Measurements from ENCODE around the gene RCSD1.

RCSD1 gene

GRCh38 chr1:167629681-167630567 lies at the start of gene RCSD1:
TSS of gene RCSD1 (plus strand) at chr1:167630232. CDS start at chr1:167630424, 192 bp downstream.
- in situ Hi-C loops (cut with HindIII; ENCODE audit: low pct_unique_long_range_greater_than_20kb, low sequenced_read_pairs) = no loop called here
- no peak for TF ChIP-seq JUND (IDR thresholded peaks at IDR 0.05; ENCODE audit: low read depth)

GRCh38 chr1:167582064-167582463 lies 48.0 kb upstream of the RCSD1 start:
- TF ChIP-seq JUND (IDR thresholded peaks at IDR 0.05; ENCODE audit: low read depth) = no peak
- in situ Hi-C loops (cut with HindIII; ENCODE audit: low pct_unique_long_range_greater_than_20kb, low sequenced_read_pairs) = no loop called here
- DNase-seq (ENCODE audit: low read depth in 1 of 2, low spot score in 1 of 2) = no peak

More at GRCh38 chr1:167629681-167630567, at the start of gene RCSD1:
- DNase-seq (ENCODE audit: low read depth in 1 of 2, low spot score in 1 of 2) = no peak

GRCh38 chr1:167582722-167583121 lies 47.3 kb upstream of the RCSD1 start:
- TF ChIP-seq JUND (IDR thresholded peaks at IDR 0.05; ENCODE audit: low read depth) = no peak
- in situ Hi-C loops (cut with HindIII; ENCODE audit: low pct_unique_long_range_greater_than_20kb, low sequenced_read_pairs) = no loop called here
- DNase-seq (ENCODE audit: low read depth in 1 of 2, low spot score in 1 of 2) = no peak

- in situ Hi-C loops (cut with HindIII; ENCODE audit: low pct_unique_long_range_greater_than_20kb, low sequenced_read_pairs) = no loop called here
- DNase-seq (ENCODE audit: low read depth in 1 of 2, low spot score in 1 of 2) = no peak
- no peak for TF ChIP-seq JUND (IDR thresholded peaks at IDR 0.05; ENCODE audit: low read depth)
Measured at GRCh38 chr1:167584581-167584980, 45.5 kb upstream of the RCSD1 start.

- in situ Hi-C loops (cut with HindIII; ENCODE audit: low pct_unique_long_range_greater_than_20kb, low sequenced_read_pairs) = no loop called here
- TF ChIP-seq JUND (IDR thresholded peaks at IDR 0.05; ENCODE audit: low read depth) = no peak
- no peak for DNase-seq (ENCODE audit: low read depth in 1 of 2, low spot score in 1 of 2)
Measured at GRCh38 chr1:167587342-167587741, 42.7 kb upstream of the RCSD1 start.

- in situ Hi-C loops (cut with HindIII; ENCODE audit: low pct_unique_long_range_greater_than_20kb, low sequenced_read_pairs) = no loop called here
- TF ChIP-seq JUND (IDR thresholded peaks at IDR 0.05; ENCODE audit: low read depth) = no peak
Measured at GRCh38 chr1:167587872-167588271, 42.2 kb upstream of the RCSD1 start.

GRCh38 chr1:167588361-167588760 lies 41.7 kb upstream of the RCSD1 start:
- no peak for DNase-seq (ENCODE audit: low read depth in 1 of 2, low spot score in 1 of 2)
- no peak for TF ChIP-seq JUND (IDR thresholded peaks at IDR 0.05; ENCODE audit: low read depth)
- in situ Hi-C loops (cut with HindIII; ENCODE audit: low pct_unique_long_range_greater_than_20kb, low sequenced_read_pairs) = no loop called here

More at GRCh38 chr1:167587872-167588271, 42.2 kb upstream of the RCSD1 start:
- no peak for DNase-seq (ENCODE audit: low read depth in 1 of 2, low spot score in 1 of 2)

- DNase-seq (ENCODE audit: low read depth in 1 of 2, low spot score in 1 of 2) = no peak
- in situ Hi-C loops (cut with HindIII; ENCODE audit: low pct_unique_long_range_greater_than_20kb, low sequenced_read_pairs) = no loop called here
- no peak for TF ChIP-seq JUND (IDR thresholded peaks at IDR 0.05; ENCODE audit: low read depth)
Measured at GRCh38 chr1:167592475-167592874, 37.6 kb upstream of the RCSD1 start.

GRCh38 chr1:167593860-167594259 lies 36.2 kb upstream of the RCSD1 start:
- DNase-seq (ENCODE audit: low read depth in 1 of 2, low spot score in 1 of 2) = no peak
- no peak for TF ChIP-seq JUND (IDR thresholded peaks at IDR 0.05; ENCODE audit: low read depth)
- in situ Hi-C loops (cut with HindIII; ENCODE audit: low pct_unique_long_range_greater_than_20kb, low sequenced_read_pairs) = no loop called here

- peak in 1 of 2 experiments; percentile 16 for DNase-seq (ENCODE audit: low read depth in 1 of 2, low spot score in 1 of 2)
- in situ Hi-C loops (cut with HindIII; ENCODE audit: low pct_unique_long_range_greater_than_20kb, low sequenced_read_pairs) = no loop called here
- no peak for TF ChIP-seq JUND (IDR thresholded peaks at IDR 0.05; ENCODE audit: low read depth)
Measured at GRCh38 chr1:167594822-167595221, 35.2 kb upstream of the RCSD1 start.

- DNase-seq (ENCODE audit: low read depth in 1 of 2, low spot score in 1 of 2) = peak; percentile 46 to 72
- TF ChIP-seq JUND (IDR thresholded peaks at IDR 0.05; ENCODE audit: low read depth) = no peak
- in situ Hi-C loops (cut with HindIII; ENCODE audit: low pct_unique_long_range_greater_than_20kb, low sequenced_read_pairs) = no loop called here
Measured at GRCh38 chr1:167599957-167600581, 30.0 kb upstream of the RCSD1 start.

GRCh38 chr1:167601442-167602383 lies 28.3 kb upstream of the RCSD1 start:
- peak in 1 of 2 experiments; percentile 73 for DNase-seq (ENCODE audit: low read depth in 1 of 2, low spot score in 1 of 2)
- TF ChIP-seq JUND (IDR thresholded peaks at IDR 0.05; ENCODE audit: low read depth) = no peak
- in situ Hi-C loops (cut with HindIII; ENCODE audit: low pct_unique_long_range_greater_than_20kb, low sequenced_read_pairs) = no loop called here

Measured in T47D (cell line).